B cell (primary cell): ENCODE measurements around the gene FASTK.

Experiments
- EZH2 ChIP-seq: IDR thresholded peaks from 2 replicates; pipeline ENCODE4 v1.6.1; 2012; ENCODE audit warnings: borderline replicate concordance, low read depth, mild to moderate bottlenecking, moderate library complexity, low read length; ENCODE audit not compliant: insufficient read depth, poor library complexity, severe bottlenecking
- TF ChIP-seq, protein P1 (sequence below): fragments of 200-600 bp; IDR thresholded peaks from one replicate; pipeline ENCODE4 v1.8.0; 2022; ENCODE audit warnings: antibody characterized with exemption, mild to moderate bottlenecking

DNA sequence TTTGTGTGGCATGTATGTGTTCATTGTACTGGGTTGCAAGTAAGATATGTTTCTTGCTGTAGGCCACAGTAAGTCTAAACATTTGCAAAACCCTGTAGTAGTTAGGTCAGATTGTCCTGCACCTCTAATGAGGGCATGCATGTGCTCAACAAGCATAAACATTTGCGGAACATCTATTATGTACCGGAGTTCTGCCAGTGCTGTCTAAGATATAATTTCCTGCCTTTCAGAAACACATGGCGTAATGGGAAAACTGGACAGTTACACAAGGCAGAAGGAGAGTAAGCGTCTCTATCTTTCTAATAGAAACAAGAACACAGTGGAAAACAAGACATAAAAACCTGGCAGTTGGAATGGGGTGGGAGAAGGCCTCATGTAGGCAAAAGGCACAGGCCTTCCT is 49.6 kb downstream of the FASTK start:
- TF ChIP-seq, protein P1, sequence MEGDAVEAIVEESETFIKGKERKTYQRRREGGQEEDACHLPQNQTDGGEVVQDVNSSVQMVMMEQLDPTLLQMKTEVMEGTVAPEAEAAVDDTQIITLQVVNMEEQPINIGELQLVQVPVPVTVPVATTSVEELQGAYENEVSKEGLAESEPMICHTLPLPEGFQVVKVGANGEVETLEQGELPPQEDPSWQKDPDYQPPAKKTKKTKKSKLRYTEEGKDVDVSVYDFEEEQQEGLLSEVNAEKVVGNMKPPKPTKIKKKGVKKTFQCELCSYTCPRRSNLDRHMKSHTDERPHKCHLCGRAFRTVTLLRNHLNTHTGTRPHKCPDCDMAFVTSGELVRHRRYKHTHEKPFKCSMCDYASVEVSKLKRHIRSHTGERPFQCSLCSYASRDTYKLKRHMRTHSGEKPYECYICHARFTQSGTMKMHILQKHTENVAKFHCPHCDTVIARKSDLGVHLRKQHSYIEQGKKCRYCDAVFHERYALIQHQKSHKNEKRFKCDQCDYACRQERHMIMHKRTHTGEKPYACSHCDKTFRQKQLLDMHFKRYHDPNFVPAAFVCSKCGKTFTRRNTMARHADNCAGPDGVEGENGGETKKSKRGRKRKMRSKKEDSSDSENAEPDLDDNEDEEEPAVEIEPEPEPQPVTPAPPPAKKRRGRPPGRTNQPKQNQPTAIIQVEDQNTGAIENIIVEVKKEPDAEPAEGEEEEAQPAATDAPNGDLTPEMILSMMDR: no peak
- no peak for TF ChIP-seq EZH2
